DMS114 treated with DMSO at 0.1 percent for 48 hours (cell line): ENCODE measurements around the gene VIM.
"Not testable (repeated sequence)": the region's sequence is repeated elsewhere in the genome, so short reads cannot be mapped to it uniquely, and the experiment has no call there.

Experiments
- DNase-seq: peaks from one replicate; lab custom pipeline; 2025; ENCODE audit not compliant: unreplicated experiment; lab: John Stamatoyannopoulos, UW

VIM gene

GRCh38 chr10:17255512-17255911 lies 27.5 kb downstream of the VIM start:
- DNase-seq: no peak

- no peak for DNase-seq
Measured at GRCh38 chr10:17256051-17256450, 28.0 kb downstream of the VIM start.

GRCh38 chr10:17256627-17257026 lies 28.6 kb downstream of the VIM start:
- DNase-seq: no peak

GRCh38 chr10:17257466-17258321 lies 29.7 kb downstream of the VIM start:
- peak; percentile 85 for DNase-seq

- DNase-seq: no peak
Measured at GRCh38 chr10:17262502-17262901, 34.5 kb downstream of the VIM start.

GRCh38 chr10:17263580-17263979 lies 35.5 kb downstream of the VIM start:
- no peak for DNase-seq

- DNase-seq: no peak
Measured at GRCh38 chr10:17265468-17265867, 37.4 kb downstream of the VIM start.

- not testable (repeated sequence) for DNase-seq
Measured at GRCh38 chr10:17266549-17266948, 38.5 kb downstream of the VIM start.

- no peak for DNase-seq
Measured at GRCh38 chr10:17272648-17273047, 44.6 kb downstream of the VIM start.

- no peak for DNase-seq
Measured at GRCh38 chr10:17273403-17273802, 45.4 kb downstream of the VIM start.

- DNase-seq: no peak
Measured at GRCh38 chr10:17276756-17277424, 48.8 kb downstream of the VIM start.

- DNase-seq: no peak
Measured at GRCh38 chr10:17278607-17279240, 50.7 kb downstream of the VIM start.

GRCh38 chr10:17282311-17282710 lies 54.3 kb downstream of the VIM start:
- DNase-seq: no peak

- no peak for DNase-seq
Measured at GRCh38 chr10:17286562-17287550, 58.8 kb downstream of the VIM start.
